Measurements from ENCODE around the gene OR7A17. TPM values are rescaled to one million over a fixed set of nuclear protein-coding genes. Genes with fewer than 3 reads are reported as not detected.
A peak's percentile ranks its signal among the peaks of the same experiment; 100 is the strongest.

Gene OR7A17
- not detected for total RNA-seq
- long read RNA-seq = 0 reads

- intact Hi-C loops (cut with DNase I, micrococcal nuclease) = no loop called here
- no peak for ATAC-seq
- no peak for DNase-seq
Observed at GRCh38 chr19:14886032-14886431, at the start of gene OR7A17. Gene OR7A17 (minus strand): TSS chr19:14886132. CDS start chr19:14881355, 4,777 bp downstream.

GRCh38 chr19:14933506-14933905 lies 47.6 kb upstream of the OR7A17 start:
- intact Hi-C loops (cut with DNase I, micrococcal nuclease) = no loop called here
- no peak for DNase-seq
- no peak for ATAC-seq

- DNase-seq (no peak), ATAC-seq (no peak)
- intact Hi-C loops (cut with DNase I, micrococcal nuclease) = no loop called here
Observed at GRCh38 chr19:14916848-14917247, 30.9 kb upstream of the OR7A17 start.

GRCh38 chr19:14915116-14915515 lies 29.2 kb upstream of the OR7A17 start:
- ATAC-seq = no peak
- DNase-seq = no peak
- intact Hi-C loops (cut with DNase I, micrococcal nuclease) = no loop called here

GRCh38 chr19:14906711-14907110 lies 20.8 kb upstream of the OR7A17 start:
- no peak for ATAC-seq
- no peak for DNase-seq
- intact Hi-C loops (cut with DNase I, micrococcal nuclease) = no loop called here

GRCh38 chr19:14901675-14902260 lies 15.8 kb upstream of the OR7A17 start:
- intact Hi-C loops (cut with DNase I, micrococcal nuclease) = no loop called here
- DNase-seq (no peak), ATAC-seq (no peak)

- DNase-seq = peak in 1 of 2 donors; percentile 9
- ATAC-seq = no peak
- intact Hi-C loops (cut with DNase I, micrococcal nuclease) = no loop called here
Observed at GRCh38 chr19:14890643-14891379, 4.9 kb upstream of the OR7A17 start.

- ATAC-seq (no peak), DNase-seq (no peak)
- intact Hi-C loops (cut with DNase I, micrococcal nuclease) = no loop called here
Observed at GRCh38 chr19:14889994-14890642, 4.2 kb upstream of the OR7A17 start.

- no peak for DNase-seq
- ATAC-seq = no peak
- intact Hi-C loops (cut with DNase I, micrococcal nuclease) = no loop called here
Observed at GRCh38 chr19:14871619-14872230, 14.2 kb downstream of the OR7A17 start.

GRCh38 chr19:14868497-14868896 lies 17.4 kb downstream of the OR7A17 start:
- DNase-seq (no peak), ATAC-seq (no peak)
- intact Hi-C loops (cut with DNase I, micrococcal nuclease) = no loop called here

GRCh38 chr19:14848822-14849221 lies 37.1 kb downstream of the OR7A17 start, which contains the start of gene OR7A10:
Gene OR7A10 (minus strand): TSS chr19:14848922. CDS start chr19:14841877, 7,045 bp downstream.
- ATAC-seq (no peak), DNase-seq (no peak)
- intact Hi-C loops (cut with DNase I, micrococcal nuclease) = no loop called here

- DNase-seq (no peak), ATAC-seq (no peak)
- intact Hi-C loops (cut with DNase I, micrococcal nuclease) = no loop called here
Observed at GRCh38 chr19:14843578-14843977, 42.4 kb downstream of the OR7A17 start.

GRCh38 chr19:14843169-14843568 lies 42.8 kb downstream of the OR7A17 start:
- DNase-seq (no peak), ATAC-seq (no peak)
- intact Hi-C loops (cut with DNase I, micrococcal nuclease) = no loop called here

GRCh38 chr19:14840206-14840605 lies 45.7 kb downstream of the OR7A17 start:
- DNase-seq = no peak
- intact Hi-C loops (cut with DNase I, micrococcal nuclease) = no loop called here
- no peak for ATAC-seq

GRCh38 chr19:14837391-14837790 lies 48.5 kb downstream of the OR7A17 start:
- ATAC-seq (no peak), DNase-seq (no peak)
- intact Hi-C loops (cut with DNase I, micrococcal nuclease) = no loop called here

GRCh38 chr19:14835011-14835410 lies 50.9 kb downstream of the OR7A17 start, which contains the start of the genes OR7A5 and OR7C1:
Gene OR7A5 (minus strand): TSS chr19:14835185. CDS start chr19:14828241, 6,944 bp downstream.
Gene OR7C1 (minus strand): TSS chr19:14835185. CDS start chr19:14800136, 35,049 bp downstream.
- intact Hi-C loops (cut with DNase I, micrococcal nuclease) = no loop called here

GRCh38 chr19:14830702-14831101 lies 55.2 kb downstream of the OR7A17 start:
- intact Hi-C loops (cut with DNase I, micrococcal nuclease) = no loop called here
- no peak for DNase-seq
- ATAC-seq = no peak

More at GRCh38 chr19:14835011-14835410, 50.9 kb downstream of the OR7A17 start, which contains the start of the genes OR7A5 and OR7C1:
- DNase-seq (no peak), ATAC-seq (no peak)

Data from left colon (tissue), 2 donors.